Measurements from ENCODE around the gene GHR. TPM values are rescaled to one million over a fixed set of nuclear protein-coding genes. Genes with fewer than 3 reads are reported as not detected.
"Not testable (repeated sequence)": the region's sequence is repeated elsewhere in the genome, so short reads cannot be mapped to it uniquely, and the experiment has no call there.

Gene GHR
- total RNA-seq, 1 experiment from 2014 or later = 0.28 TPM

DNA sequence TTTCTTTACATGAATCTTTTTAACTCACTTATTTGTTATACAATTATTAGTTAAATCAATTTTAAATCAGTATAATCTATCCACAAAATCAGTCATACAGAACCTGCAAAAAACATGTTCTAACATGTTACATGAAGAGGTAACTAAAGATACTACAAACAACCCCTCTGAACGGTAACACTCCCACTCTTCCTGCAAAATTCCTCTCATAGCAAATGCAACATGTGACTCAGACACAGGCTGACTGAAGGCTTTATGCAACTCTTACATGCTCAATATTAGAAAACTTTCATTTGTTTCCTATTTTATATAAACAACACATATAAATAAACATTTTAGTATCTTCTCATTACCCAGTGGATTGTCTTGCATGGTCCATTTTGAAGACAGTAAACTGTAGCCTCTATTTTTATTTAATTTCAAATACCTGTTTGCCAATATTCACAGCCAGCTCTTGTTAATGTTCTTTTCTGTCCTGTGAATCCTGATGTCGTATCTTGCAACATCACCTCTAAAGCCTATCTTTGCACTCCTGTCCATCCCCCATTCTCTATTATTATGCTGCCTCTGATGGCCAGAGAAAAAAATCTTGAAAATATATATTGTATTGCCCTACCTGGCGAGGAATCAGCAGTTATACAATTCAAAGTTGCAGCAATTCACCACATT is 232.9 kb downstream of the GHR start:
- Histone ChIP-seq H3K27me3 (ENCODE audit: control insufficient read depth, insufficient read depth, low read length) (no peaks in the 10 kb centered on the region), H3K36me3 (replicated peaks; ENCODE audit: control insufficient read depth, insufficient read depth, low read length) (no peaks in the 10 kb centered on the region), H3K4me3 (ENCODE audit: insufficient read depth, low read depth, low read length) (no peak overlapping the region)
- DNase-seq = no peak

DNA sequence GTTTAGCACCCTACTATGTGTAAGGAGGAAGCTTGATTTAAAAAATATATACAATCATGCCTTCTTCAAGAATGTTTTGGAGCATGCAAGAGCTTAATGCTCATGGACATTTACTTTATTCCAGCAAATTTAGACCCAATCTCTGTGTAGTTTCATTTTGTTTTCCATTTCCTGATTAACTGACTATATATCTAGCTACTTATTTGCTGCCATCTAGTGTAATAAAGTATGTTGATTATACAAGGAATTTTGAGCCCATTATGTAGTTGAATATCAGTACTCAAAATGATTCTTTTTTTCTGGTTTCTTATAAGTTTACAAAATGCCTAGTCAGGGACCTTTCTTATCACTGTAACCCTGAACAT is 233.4 kb downstream of the GHR start:
- Histone ChIP-seq H3K4me3 (ENCODE audit: insufficient read depth, low read depth, low read length) (no peak overlapping the region), H3K27me3 (ENCODE audit: control insufficient read depth, insufficient read depth, low read length) (no peaks in the 10 kb centered on the region), H3K36me3 (replicated peaks; ENCODE audit: control insufficient read depth, insufficient read depth, low read length) (no peaks in the 10 kb centered on the region)
- DNase-seq = no peak

DNA sequence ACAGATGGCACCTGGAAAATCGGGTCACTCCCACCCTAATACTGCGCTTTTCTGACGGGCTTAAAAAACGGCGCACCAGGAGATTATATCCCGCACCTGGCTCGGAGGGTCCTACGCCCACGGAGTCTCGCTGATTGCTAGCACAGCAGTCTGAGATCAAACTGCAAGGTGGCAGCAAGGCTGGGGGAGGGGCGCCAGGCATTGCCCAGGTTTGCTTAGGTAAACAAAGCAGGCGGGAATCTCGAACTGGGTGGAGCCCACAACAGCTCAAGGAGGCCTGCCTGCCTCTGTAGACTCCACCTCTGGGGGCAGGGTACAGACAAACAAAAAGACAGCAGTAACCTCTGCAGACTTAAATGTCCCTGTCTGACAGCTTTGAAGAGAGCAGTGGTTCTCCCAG is 236.6 kb downstream of the GHR start:
- not testable (repeated sequence) for H3K27me3 ChIP-seq (ENCODE audit: control insufficient read depth, insufficient read depth, low read length); H3K36me3 ChIP-seq (replicated peaks; ENCODE audit: control insufficient read depth, insufficient read depth, low read length); H3K4me3 ChIP-seq (ENCODE audit: insufficient read depth, low read depth, low read length); DNase-seq

DNA sequence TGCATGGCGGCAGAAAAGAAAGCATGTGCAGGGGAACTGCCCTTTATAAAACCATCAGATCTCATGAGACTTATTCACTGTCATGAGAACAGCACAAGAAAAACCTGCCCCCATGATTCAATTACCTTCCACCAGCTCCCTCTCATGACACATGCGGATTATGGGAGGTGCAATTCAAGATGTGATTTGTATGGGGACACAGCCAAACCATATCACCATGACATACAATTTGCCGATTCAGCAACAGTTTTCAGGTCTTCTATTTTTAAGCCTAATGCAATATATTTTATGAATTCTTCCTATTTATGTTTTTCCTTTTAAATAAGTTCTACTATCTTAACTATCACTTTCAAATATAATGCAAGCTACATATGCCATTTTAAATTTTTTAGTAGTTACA is 242.6 kb downstream of the GHR start:
- H3K4me3 ChIP-seq (ENCODE audit: insufficient read depth, low read depth, low read length) = no peak overlapping the region
- no peaks in the 10 kb centered on the region for H3K27me3 ChIP-seq (ENCODE audit: control insufficient read depth, insufficient read depth, low read length)
- H3K36me3 ChIP-seq (replicated peaks; ENCODE audit: control insufficient read depth, insufficient read depth, low read length) = no peaks in the 10 kb centered on the region
- no peak for DNase-seq

DNA sequence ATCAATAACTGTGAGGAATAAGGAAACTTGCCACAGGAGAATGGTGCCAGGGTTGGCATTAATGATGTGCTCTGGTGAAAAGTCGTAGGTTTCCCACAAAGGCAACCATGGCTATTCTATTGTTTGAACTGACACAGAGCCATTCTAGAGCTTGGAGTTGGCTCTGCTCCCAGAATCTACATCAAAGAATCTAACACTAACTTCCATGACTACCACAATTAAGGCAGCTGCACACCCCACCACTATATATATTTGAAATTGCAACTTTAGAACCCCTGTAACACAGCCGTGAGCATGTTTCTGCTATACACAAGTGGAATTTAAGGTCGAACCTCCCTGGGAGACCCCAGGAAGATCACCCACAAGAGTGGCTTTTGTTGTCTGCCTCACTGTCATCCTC is 243.6 kb downstream of the GHR start:
- H3K36me3 ChIP-seq (replicated peaks; ENCODE audit: control insufficient read depth, insufficient read depth, low read length) = no peaks in the 10 kb centered on the region
- no peaks in the 10 kb centered on the region for H3K27me3 ChIP-seq (ENCODE audit: control insufficient read depth, insufficient read depth, low read length)
- DNase-seq = no peak
- H3K4me3 ChIP-seq (ENCODE audit: insufficient read depth, low read depth, low read length) = no peak overlapping the region

DNA sequence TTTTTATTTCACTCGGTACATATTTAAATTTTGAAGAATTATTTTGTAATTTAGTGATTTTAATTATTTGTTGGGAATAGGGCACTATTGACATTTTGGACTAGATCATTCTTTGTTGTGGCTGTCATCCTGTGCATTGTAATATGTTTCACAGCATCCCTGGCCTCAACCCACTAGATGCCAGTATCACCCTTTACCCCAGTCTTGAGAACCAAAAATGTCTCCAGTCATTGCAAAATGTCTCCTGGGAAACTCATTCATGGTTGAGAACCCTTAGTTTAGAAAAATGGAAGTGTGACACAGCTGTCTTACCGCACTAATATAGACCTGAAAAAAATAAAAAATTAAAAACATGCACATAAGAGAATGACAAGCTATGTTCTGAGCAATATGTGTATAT is 245.0 kb downstream of the GHR start:
- H3K27me3 ChIP-seq (ENCODE audit: control insufficient read depth, insufficient read depth, low read length) = no peaks in the 10 kb centered on the region
- DNase-seq = no peak
- no peaks in the 10 kb centered on the region for H3K36me3 ChIP-seq (replicated peaks; ENCODE audit: control insufficient read depth, insufficient read depth, low read length)
- H3K4me3 ChIP-seq (ENCODE audit: insufficient read depth, low read depth, low read length) = no peak overlapping the region

DNA sequence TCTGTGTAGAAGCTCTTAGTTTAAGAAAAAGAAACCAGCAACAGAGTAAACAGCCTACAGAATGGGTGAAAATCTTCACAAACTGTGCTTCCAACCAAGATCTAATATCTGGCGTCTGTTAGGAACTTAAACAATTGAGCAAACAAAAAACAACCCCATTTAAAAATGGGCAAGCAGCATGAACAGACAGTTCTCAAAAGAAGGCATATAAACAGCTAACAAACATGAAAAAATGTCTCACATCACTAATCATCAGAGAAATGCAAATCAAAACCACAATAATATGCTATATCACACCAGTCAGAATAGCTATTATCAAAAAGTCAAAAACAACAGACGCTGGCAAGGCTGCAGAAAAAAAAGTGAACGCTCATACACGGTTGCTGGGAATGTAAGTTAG is 249.7 kb downstream of the GHR start:
- Histone ChIP-seq H3K36me3 (replicated peaks; ENCODE audit: control insufficient read depth, insufficient read depth, low read length) (no peaks in the 10 kb centered on the region), H3K27me3 (ENCODE audit: control insufficient read depth, insufficient read depth, low read length) (no peaks in the 10 kb centered on the region), H3K4me3 (ENCODE audit: insufficient read depth, low read depth, low read length) (no peak overlapping the region)
- DNase-seq = no peak

DNA sequence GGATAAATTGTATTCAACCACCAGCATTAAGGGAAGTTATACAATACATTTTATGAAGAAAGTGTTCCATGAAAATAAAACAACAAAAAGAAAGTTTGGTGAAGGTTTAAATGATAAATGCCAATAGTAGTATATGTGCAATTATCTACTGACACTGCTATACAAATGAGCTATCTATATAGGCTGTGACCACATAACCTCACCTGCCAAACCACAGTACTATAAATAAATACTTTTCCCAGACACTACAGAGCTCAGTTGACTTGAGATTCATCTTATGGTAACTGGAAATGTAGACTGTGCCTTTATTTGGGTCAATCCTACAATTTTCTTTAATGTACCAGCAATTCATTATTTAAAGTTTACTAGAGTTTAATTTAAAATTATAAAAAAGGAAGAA is 252.4 kb downstream of the GHR start:
- Histone ChIP-seq H3K27me3 (ENCODE audit: control insufficient read depth, insufficient read depth, low read length) (no peaks in the 10 kb centered on the region), H3K36me3 (replicated peaks; ENCODE audit: control insufficient read depth, insufficient read depth, low read length) (no peaks in the 10 kb centered on the region), H3K4me3 (ENCODE audit: insufficient read depth, low read depth, low read length) (no peak overlapping the region)
- no peak for DNase-seq

DNA sequence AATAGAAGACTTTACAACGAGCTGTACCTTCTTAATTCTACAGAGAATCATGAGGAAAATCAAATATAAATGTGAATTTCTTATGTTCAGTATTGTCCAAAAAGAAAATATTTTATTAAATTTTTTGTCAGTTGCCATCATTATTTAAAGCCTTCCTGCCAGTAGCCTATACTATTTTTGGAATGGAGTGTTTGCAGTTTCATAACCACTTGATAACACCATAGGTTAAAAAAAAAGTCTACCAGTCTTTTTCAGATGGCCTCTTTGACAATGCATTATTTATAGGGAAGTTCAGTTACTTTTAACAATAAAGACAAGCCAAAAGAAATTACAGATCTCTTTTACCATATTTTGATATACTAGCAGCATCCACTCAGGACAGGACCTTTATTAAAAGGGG is 253.1 kb downstream of the GHR start:
- no peaks in the 10 kb centered on the region for H3K27me3 ChIP-seq (ENCODE audit: control insufficient read depth, insufficient read depth, low read length)
- H3K36me3 ChIP-seq (replicated peaks; ENCODE audit: control insufficient read depth, insufficient read depth, low read length) = no peaks in the 10 kb centered on the region
- no peak overlapping the region for H3K4me3 ChIP-seq (ENCODE audit: insufficient read depth, low read depth, low read length)
- DNase-seq = no peak

DNA sequence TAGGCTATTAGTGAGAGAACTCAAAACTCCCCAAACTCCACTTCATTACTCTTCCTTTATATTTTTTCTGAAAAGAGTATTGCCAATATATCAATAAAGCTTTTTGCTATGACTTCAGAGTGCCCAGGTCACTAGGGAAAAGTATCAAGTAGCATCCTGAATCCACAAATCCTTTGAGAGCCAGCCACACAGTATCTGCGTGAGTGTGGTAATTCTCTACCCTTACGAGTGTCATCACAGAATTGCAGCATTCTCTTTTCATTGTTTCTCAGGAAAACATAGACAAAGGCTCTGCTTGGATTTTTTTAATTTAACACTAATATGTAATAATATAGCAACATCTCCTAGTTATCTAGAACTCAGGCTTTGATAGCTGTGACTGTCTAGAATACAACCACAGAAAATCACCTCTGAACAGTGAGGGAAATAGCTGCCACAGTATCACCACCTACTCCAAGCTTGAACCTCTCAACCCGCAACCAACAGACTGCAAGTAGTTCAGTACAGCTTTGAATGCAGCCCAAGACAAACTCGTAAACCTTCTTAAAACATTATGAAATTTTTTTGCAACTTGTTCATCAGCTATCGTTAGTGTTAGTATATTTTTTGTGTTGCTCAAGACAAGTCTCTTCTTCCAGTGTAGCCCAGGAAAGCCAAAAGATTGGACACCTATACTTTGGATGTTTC is 254.1 kb downstream of the GHR start:
- no peaks in the 10 kb centered on the region for H3K36me3 ChIP-seq (replicated peaks; ENCODE audit: control insufficient read depth, insufficient read depth, low read length)
- no peaks in the 10 kb centered on the region for H3K27me3 ChIP-seq (ENCODE audit: control insufficient read depth, insufficient read depth, low read length)
- H3K4me3 ChIP-seq (ENCODE audit: insufficient read depth, low read depth, low read length) = no peak overlapping the region
- DNase-seq = no peak

DNA sequence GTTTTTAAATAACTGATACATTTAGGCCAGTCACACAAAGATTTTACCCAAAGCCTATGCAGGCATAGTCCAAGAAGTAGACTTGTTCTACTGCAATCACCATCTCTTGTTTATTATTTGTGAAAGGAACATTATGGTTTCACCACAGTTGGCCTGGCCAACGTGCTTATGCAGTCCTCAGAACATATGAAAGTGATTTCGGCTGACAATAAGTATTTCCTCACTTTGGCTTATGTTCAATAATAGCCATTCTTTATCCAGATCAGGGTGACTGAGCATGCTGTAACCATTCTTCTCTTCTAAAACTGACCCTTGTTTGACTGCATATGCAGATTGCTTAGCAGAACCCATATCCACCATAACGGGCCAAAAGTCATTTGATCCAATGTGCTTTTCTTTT is 256.8 kb downstream of the GHR start:
- no peaks in the 10 kb centered on the region for H3K27me3 ChIP-seq (ENCODE audit: control insufficient read depth, insufficient read depth, low read length)

DNA sequence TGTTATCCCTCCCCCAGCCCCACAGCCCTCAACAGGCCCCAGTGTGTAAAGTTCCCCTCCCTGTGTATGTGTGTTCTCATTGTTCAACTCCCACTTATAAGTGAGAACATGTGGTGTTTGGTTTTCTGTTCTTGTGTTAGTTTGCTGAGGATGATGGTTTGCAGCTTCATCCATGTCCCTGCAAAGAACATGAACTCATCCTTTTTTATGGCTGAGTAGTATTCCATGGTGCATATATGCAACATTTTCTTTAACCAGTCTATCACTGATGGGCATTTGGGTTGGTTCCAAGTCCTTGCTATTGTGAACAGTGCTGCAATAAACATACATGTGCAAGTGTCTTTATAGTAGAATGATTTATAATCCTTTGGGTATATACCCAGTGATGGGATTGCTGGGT is 261.8 kb downstream of the GHR start:
- not testable (repeated sequence) for DNase-seq; H3K27me3 ChIP-seq (ENCODE audit: control insufficient read depth, insufficient read depth, low read length); H3K4me3 ChIP-seq (ENCODE audit: insufficient read depth, low read depth, low read length); H3K36me3 ChIP-seq (replicated peaks; ENCODE audit: control insufficient read depth, insufficient read depth, low read length)

More for the DNA sequence above, 256.8 kb downstream of the GHR start:
- H3K4me3 ChIP-seq (ENCODE audit: insufficient read depth, low read depth, low read length) = no peak overlapping the region
- no peak for DNase-seq
- no peaks in the 10 kb centered on the region for H3K36me3 ChIP-seq (replicated peaks; ENCODE audit: control insufficient read depth, insufficient read depth, low read length)

DNA sequence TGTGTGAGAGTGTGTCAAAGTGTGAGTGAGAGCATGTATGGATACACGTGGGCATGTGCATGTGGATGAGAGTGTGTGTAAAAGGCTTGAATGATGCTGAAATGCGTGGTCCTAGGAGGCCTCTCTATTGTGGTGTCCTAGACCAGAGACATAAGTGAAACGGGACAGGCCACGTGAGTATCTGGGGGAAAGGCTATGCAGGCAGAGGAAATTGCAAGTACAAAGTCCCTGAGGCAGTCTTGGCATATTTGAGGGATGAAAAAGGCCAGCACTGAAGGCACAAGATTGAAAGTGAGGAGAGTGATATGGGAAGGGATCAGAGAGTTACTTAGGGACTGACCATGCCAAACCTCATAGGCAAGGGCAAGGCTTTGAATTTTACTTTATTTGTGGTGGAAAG is 266.2 kb downstream of the GHR start:
- no peak overlapping the region for H3K4me3 ChIP-seq (ENCODE audit: insufficient read depth, low read depth, low read length)
- no peak for DNase-seq
- H3K36me3 ChIP-seq (replicated peaks; ENCODE audit: control insufficient read depth, insufficient read depth, low read length) = no peaks in the 10 kb centered on the region
- H3K27me3 ChIP-seq (ENCODE audit: control insufficient read depth, insufficient read depth, low read length) = no peaks in the 10 kb centered on the region

DNA sequence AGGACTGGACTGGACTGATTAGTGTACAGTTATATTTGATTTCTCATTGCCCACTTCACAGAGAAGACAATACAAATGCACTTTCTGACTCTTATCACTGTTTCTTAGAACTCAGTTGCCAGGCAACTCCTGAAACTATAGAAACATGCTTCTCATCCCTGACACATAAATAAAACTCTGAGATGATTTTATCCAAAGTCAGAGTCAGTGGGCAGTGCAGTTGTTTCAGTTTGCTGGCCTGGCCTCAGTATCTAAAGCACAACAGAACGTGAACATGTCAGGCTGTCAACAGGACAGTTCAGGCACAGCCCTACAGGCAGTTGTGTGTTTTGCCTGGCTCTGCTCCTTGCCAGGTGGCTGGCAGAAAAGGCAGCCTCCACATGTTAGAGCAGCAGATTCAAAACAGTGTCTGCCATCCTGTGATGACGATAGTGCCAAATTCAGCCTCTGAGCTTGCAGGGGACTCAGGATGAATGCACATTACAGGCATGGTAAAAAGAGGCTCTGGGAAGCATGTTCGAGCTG is 268.2 kb downstream of the GHR start:
- DNase-seq = no peak
- Histone ChIP-seq H3K36me3 (replicated peaks; ENCODE audit: control insufficient read depth, insufficient read depth, low read length) (no peaks in the 10 kb centered on the region), H3K4me3 (ENCODE audit: insufficient read depth, low read depth, low read length) (no peak overlapping the region), H3K27me3 (ENCODE audit: control insufficient read depth, insufficient read depth, low read length) (no peaks in the 10 kb centered on the region)

DNA sequence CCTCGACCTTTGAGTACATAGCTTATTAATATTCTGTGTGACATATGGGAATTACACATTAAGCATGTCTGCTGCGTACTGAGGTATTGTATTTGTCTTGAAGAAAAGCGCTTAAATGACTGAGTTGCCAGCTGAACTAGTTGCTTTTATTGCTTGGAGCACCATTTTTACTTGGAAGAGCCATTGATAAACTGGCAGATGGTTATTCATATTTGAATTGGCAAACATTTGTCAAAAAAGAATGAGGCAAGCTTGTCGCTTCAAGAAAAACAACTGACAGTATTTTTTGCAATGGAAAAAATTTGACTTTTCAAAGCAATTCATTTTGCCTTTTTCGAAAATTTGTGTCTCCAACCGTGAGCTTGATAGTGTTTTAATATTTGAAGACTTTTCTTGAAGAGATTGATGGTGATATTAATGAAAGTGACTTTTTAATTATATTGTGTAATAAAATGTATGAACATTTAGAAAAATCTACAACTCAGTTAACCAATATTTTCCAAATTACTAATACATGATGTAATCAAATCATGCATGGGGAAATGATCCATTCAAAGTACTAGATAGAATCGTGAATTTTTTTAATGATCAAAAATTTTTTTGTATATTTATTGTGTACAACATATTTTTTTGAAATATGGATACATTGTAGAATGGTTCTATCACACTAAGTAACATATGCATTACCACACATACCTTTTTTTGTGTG is 278.3 kb downstream of the GHR start:
- no peak overlapping the region for H3K4me3 ChIP-seq (ENCODE audit: insufficient read depth, low read depth, low read length)
- no peak for DNase-seq
- no peaks in the 10 kb centered on the region for H3K27me3 ChIP-seq (ENCODE audit: control insufficient read depth, insufficient read depth, low read length)
- H3K36me3 ChIP-seq (replicated peaks; ENCODE audit: control insufficient read depth, insufficient read depth, low read length) = no peaks in the 10 kb centered on the region
